CD14-positive monocyte (primary cell): Measurements from ENCODE around the gene TINAG. TPM values are rescaled to one million over a fixed set of nuclear protein-coding genes. Genes with fewer than 3 reads are reported as not detected.

Experiments
- DNase-seq, 3 donors: peaks; one replicate each; pipeline ENCODE4 v3.0.0-alpha.2; 2011 to 2022
- H2AFZ ChIP-seq: 2 replicates; pipeline ENCODE4 v1.6.0; 2012; ENCODE audit warnings: mild to moderate bottlenecking, low read depth, low read length, inconsistent platforms; ENCODE audit not compliant: insufficient read depth, poor library complexity, severe bottlenecking
- H3K27ac ChIP-seq, 2 donors: 1 replicate in 1 of 2; 2 replicates in 1 of 2; pipeline ENCODE4 v1.5.1; 2012 to 2013; ENCODE audit warnings: low read length in 2 of 2, control low read depth in 1 of 2, inconsistent platforms in 1 of 2, low read depth in 1 of 2, mild to moderate bottlenecking in 1 of 2
- H3K27me3 ChIP-seq, 2 donors: one replicate each; pipeline versions ENCODE4 v1.6.0 to v1.6.1; 2011 to 2013; ENCODE audit warnings: low read length in 2 of 2; ENCODE audit not compliant: control insufficient read depth in 2 of 2, insufficient read depth in 2 of 2
- H3K36me3 ChIP-seq, 2 donors: replicated peaks in 1 of 2; 1 replicate in 1 of 2; 2 replicates in 1 of 2; pipeline versions ENCODE4 v1.5.1 to v1.6.1; 2012 to 2013; ENCODE audit warnings: low read length in 2 of 2, control low read depth in 1 of 2, inconsistent platforms in 1 of 2, mild to moderate bottlenecking in 1 of 2; ENCODE audit not compliant: insufficient read depth in 2 of 2, control insufficient read depth in 1 of 2
- H3K4me1 ChIP-seq, 2 donors: 1 replicate in 1 of 2; 2 replicates in 1 of 2; pipeline versions ENCODE4 v1.5.1 to v1.6.1; 2012 to 2013; ENCODE audit warnings: low read length in 2 of 2, control low read depth in 1 of 2, inconsistent platforms in 1 of 2, mild to moderate bottlenecking in 1 of 2, moderate library complexity in 1 of 2; ENCODE audit not compliant: insufficient read depth in 2 of 2, control insufficient read depth in 1 of 2
- H3K4me2 ChIP-seq: replicated peaks from 2 replicates; pipeline ENCODE3; 2012; ENCODE audit warnings: low read length, moderate library complexity, mild to moderate bottlenecking; ENCODE audit not compliant: poor library complexity, severe bottlenecking; ENCODE audit errors: extremely low read depth
- H3K4me3 ChIP-seq, 3 experiments: fragments of 200-600 bp in 1 of 3; sonication (generic) in 1 of 3; replicated peaks in 1 of 3; 1 replicate in 2 of 3; 2 replicates in 1 of 3; pipeline ENCODE4 v1.5.1; 2011 to 2013; ENCODE audit warnings: low read length in 3 of 3, mild to moderate bottlenecking in 3 of 3, control low read depth in 2 of 3, low read depth in 2 of 3, inconsistent platforms in 1 of 3, moderate library complexity in 1 of 3
- H3K79me2 ChIP-seq: 2 replicates; pipeline ENCODE4 v1.6.0; 2012; ENCODE audit warnings: mild to moderate bottlenecking, control low read depth, inconsistent platforms, low read length, moderate library complexity; ENCODE audit not compliant: insufficient read depth
- H3K9ac ChIP-seq: 2 replicates; pipeline ENCODE4 v1.6.0; 2017; ENCODE audit warnings: low read length, mild to moderate bottlenecking; ENCODE audit not compliant: insufficient read depth, poor library complexity, severe bottlenecking
- H3K9me3 ChIP-seq, 2 donors: replicated peaks in 1 of 2; 1 replicate in 1 of 2; 2 replicates in 1 of 2; pipeline versions ENCODE4 v1.5.1 to v1.6.1; 2012 to 2013; ENCODE audit warnings: low read length in 2 of 2, control low read depth in 1 of 2; ENCODE audit not compliant: control insufficient read depth in 1 of 2, insufficient read depth in 1 of 2
- H4K20me1 ChIP-seq: 2 replicates; pipeline ENCODE4 v1.6.0; 2012; ENCODE audit warnings: mild to moderate bottlenecking, low read length, control low read depth, moderate library complexity; ENCODE audit not compliant: insufficient read depth
- H3K27ac Mint-ChIP-seq, 7 donors: one replicate each; pipeline ENCODE4 v1.8.0; 2020; ENCODE audit warnings: mild to moderate bottlenecking in 7 of 7, mixed read lengths in 7 of 7, moderate library complexity in 6 of 7, inconsistent platforms in 2 of 7
- H3K27me3 Mint-ChIP-seq, 3 donors: one replicate each; pipeline ENCODE4 v1.8.0; 2021 to 2022; ENCODE audit warnings: low read depth in 3 of 3, mild to moderate bottlenecking in 3 of 3, mixed read lengths in 3 of 3, moderate library complexity in 3 of 3, inconsistent platforms in 1 of 3
- H3K36me3 Mint-ChIP-seq, 2 donors: one replicate each; pipeline ENCODE4 v1.8.0; 2020; ENCODE audit warnings: mixed read lengths in 2 of 2, inconsistent platforms in 1 of 2, mild to moderate bottlenecking in 1 of 2
- H3K4me1 Mint-ChIP-seq: one replicate; pipeline ENCODE4 v1.8.0; 2020; ENCODE audit warnings: mild to moderate bottlenecking, mixed read lengths
- H3K4me3 Mint-ChIP-seq, 2 donors: one replicate each; pipeline ENCODE4 v1.8.0; 2020; ENCODE audit warnings: mild to moderate bottlenecking in 2 of 2, mixed read lengths in 2 of 2, moderate library complexity in 1 of 2
- H3K9me3 Mint-ChIP-seq, 7 donors: one replicate each; pipeline ENCODE4 v1.8.0; 2020 to 2022; ENCODE audit warnings: mixed read lengths in 7 of 7, mild to moderate bottlenecking in 6 of 7, moderate library complexity in 6 of 7, inconsistent platforms in 2 of 7
- WGBS: methylation state at CpG from one replicate; pipeline ENCODE4 v1.1.5; 2013; ENCODE audit warnings: missing lambda C conversion rate; ENCODE audit not compliant: insufficient coverage; 5-methylcytosine and 5-hydroxymethylcytosine counted together
- intact Hi-C, 2 donors: fragments of 100-400 bp; cut with micrococcal nuclease; formaldehyde crosslinking; loops; one replicate each; pipeline versions ENCODE4 v1.15.0 to v1.15.1; 2023
- polyA plus RNA-seq, 3 donors: library from polyadenylated mRNA; depleted of rRNA in 1 of 3; unstranded in 2 of 3; stranded (reverse) in 1 of 3; fragments of 300-500 nt in 2 of 3; fragments of >200 nt in 1 of 3; fragmentation: Illumina TruSeq in 2 of 3; gene quantifications; 1 replicate in 2 of 3; 2 replicates in 1 of 3; pipeline ENCODE4 v1.2.3, GENCODE V29; 2012 to 2021
- TF ChIP-seq, protein P1 (sequence below): fragments of 200-600 bp; IDR thresholded peaks from one replicate; pipeline ENCODE4 v1.8.0; 2022; ENCODE audit warnings: antibody characterized with exemption, mild to moderate bottlenecking

TINAG gene
- polyA plus RNA-seq, 3 donors: not detected

DNA sequence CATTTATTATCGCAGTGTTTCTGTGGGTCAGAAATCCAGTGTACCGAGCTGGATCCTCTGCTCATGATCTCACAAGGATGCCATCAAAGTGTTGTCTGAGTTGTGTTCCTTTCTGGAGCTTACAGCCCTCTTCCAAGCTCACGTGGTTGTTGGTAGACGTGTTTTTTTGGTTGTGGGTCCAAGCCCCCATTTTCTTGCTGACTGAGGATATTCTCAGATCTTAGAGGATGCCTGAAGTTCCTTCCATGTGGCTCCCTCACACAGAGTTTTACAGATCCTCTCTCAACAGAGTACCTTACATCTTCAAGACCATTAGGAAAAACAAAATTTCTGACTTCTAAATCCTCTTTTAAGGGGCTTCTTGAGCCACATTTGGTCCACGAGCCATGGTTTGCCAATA is 78.1 kb downstream of the TINAG start:
- Histone ChIP-seq H3K4me3 (no peak overlapping the region), H2AFZ (no peak overlapping the region), H3K27ac (no peak overlapping the region), H3K79me2 (no peaks in the 10 kb centered on the region), H3K9ac (no peak overlapping the region), H4K20me1 (no peaks in the 10 kb centered on the region), H3K36me3 (no peaks in the 10 kb centered on the region), H3K9me3 (no peaks in the 10 kb centered on the region), H3K4me2 (no peak overlapping the region), H3K4me1 (no peaks in the 10 kb centered on the region), H3K27me3 (no peaks in the 10 kb centered on the region)
- no peak overlapping the region for H3K27ac Mint-ChIP-seq
- intact Hi-C loops: no loop called here
- no peak overlapping the region for H3K4me3 Mint-ChIP-seq
- WGBS: 100% methylated on average over 1 of the region's 5 CpGs
- TF ChIP-seq, protein P1, sequence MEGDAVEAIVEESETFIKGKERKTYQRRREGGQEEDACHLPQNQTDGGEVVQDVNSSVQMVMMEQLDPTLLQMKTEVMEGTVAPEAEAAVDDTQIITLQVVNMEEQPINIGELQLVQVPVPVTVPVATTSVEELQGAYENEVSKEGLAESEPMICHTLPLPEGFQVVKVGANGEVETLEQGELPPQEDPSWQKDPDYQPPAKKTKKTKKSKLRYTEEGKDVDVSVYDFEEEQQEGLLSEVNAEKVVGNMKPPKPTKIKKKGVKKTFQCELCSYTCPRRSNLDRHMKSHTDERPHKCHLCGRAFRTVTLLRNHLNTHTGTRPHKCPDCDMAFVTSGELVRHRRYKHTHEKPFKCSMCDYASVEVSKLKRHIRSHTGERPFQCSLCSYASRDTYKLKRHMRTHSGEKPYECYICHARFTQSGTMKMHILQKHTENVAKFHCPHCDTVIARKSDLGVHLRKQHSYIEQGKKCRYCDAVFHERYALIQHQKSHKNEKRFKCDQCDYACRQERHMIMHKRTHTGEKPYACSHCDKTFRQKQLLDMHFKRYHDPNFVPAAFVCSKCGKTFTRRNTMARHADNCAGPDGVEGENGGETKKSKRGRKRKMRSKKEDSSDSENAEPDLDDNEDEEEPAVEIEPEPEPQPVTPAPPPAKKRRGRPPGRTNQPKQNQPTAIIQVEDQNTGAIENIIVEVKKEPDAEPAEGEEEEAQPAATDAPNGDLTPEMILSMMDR: no peak
- no peaks in the 10 kb centered on the region for H3K4me1 Mint-ChIP-seq
- H3K9me3 Mint-ChIP-seq: peaks cover 0 to 7% (median 2%) of the 10 kb centered on the region in 7 donors
- DNase-seq: no peak
- H3K36me3 Mint-ChIP-seq: no peaks in the 10 kb centered on the region
- no peaks in the 10 kb centered on the region for H3K27me3 Mint-ChIP-seq

DNA sequence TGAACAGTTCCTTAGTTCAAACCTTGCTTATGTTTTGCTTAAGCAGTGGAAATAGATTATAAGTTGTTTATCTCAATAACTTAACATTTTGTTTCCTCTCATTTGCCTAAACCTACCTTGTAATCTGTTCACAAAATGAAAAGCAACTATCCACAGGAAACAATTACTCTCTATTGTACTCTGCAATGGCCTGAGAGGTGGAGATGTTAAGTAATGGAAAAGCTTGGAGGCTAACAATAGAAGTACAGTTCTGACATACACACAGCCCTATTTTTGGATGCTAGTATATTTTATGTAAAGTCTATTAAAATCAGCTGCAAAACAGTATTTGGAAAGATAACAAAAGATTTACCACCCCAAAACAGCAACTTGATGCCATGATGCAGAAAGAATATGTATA is 82.1 kb downstream of the TINAG start:
- peaks cover 0 to 8% of the 10 kb centered on the region in 2 donors for H3K9me3 ChIP-seq
- intact Hi-C loops: no loop called here
- no peak overlapping the region for H3K27ac Mint-ChIP-seq
- H3K4me2 ChIP-seq: no peak overlapping the region
- no peak overlapping the region for H3K27ac ChIP-seq
- no peaks in the 10 kb centered on the region for H3K27me3 ChIP-seq
- TF ChIP-seq, protein P1: no peak
- H3K4me3 Mint-ChIP-seq: no peak overlapping the region
- no peaks in the 10 kb centered on the region for H3K79me2 ChIP-seq
- H3K4me1 Mint-ChIP-seq: no peaks in the 10 kb centered on the region
- no peaks in the 10 kb centered on the region for H3K36me3 ChIP-seq
- H3K9me3 Mint-ChIP-seq: peaks cover 2 to 11% (median 5%) of the 10 kb centered on the region in 7 donors
- DNase-seq: no peak
- no peaks in the 10 kb centered on the region for H4K20me1 ChIP-seq
- no peaks in the 10 kb centered on the region for H3K4me1 ChIP-seq
- no peaks in the 10 kb centered on the region for H3K27me3 Mint-ChIP-seq
- no peak overlapping the region for H2AFZ ChIP-seq
- H3K9ac ChIP-seq: no peak overlapping the region
- no peaks in the 10 kb centered on the region for H3K36me3 Mint-ChIP-seq
- H3K4me3 ChIP-seq: no peak overlapping the region
